K562 (cell line): ENCODE data around the gene CDK4. TPM values are rescaled to one million over a fixed set of nuclear protein-coding genes. Genes with fewer than 3 reads are reported as not detected.

Experiments used
- ATF7 ChIP-seq: fragments of 450-650 bp; IDR thresholded peaks from 2 replicates; pipeline ENCODE4 v1.7.1; 2014; ENCODE audit warnings: mild to moderate bottlenecking, moderate library complexity
- FOSL1 ChIP-seq: fragments of 200-800 bp; sonication (Bioruptor generic); conservative IDR thresholded peaks from 2 replicates; pipeline ENCODE4 v1.6.1; 2016; ENCODE audit warnings: missing genetic modification characterization, missing compliant biosample characterization
- GABPA ChIP-seq: fragments of 200-800 bp; sonication (Bioruptor generic); conservative IDR thresholded peaks from 2 replicates; pipeline ENCODE4 v1.6.1; 2016; ENCODE audit warnings: low read depth, missing genetic modification characterization, missing compliant biosample characterization
- ILK ChIP-seq: fragments of 450-650 bp; IDR thresholded peaks from 2 replicates; pipeline ENCODE4 v1.6.1; 2016; ENCODE audit warnings: missing genetic modification characterization, low read depth, mild to moderate bottlenecking, missing compliant biosample characterization, moderate library complexity, borderline replicate concordance
- KAT7 ChIP-seq: sonication (generic); formaldehyde crosslinking; IDR thresholded peaks from 2 replicates; pipeline ENCODE4 v1.8.0; 2022; ENCODE audit warnings: missing genetic modification reagents, mild to moderate bottlenecking, borderline replicate concordance
- KDM5B ChIP-seq: fragments of 200-600 bp; sonication (generic); IDR thresholded peaks from 2 replicates; pipeline ENCODE4 v1.6.1; 2012; ENCODE audit warnings: low read depth, mild to moderate bottlenecking, moderate library complexity, low read length, control low read depth, inconsistent platforms; ENCODE audit not compliant: insufficient replicate concordance
- KLF6 ChIP-seq: fragments of 250-450 bp; sonication (Bioruptor Pico); IDR thresholded peaks from 2 replicates; pipeline ENCODE4 v1.4.0; 2020; ENCODE audit warnings: mild to moderate bottlenecking, moderate library complexity, borderline replicate concordance
- NKRF ChIP-seq: fragments of 450-650 bp; IDR thresholded peaks from 2 replicates; pipeline ENCODE4 v1.6.1; 2016; ENCODE audit warnings: borderline replicate concordance
- RCOR1 ChIP-seq, 2 experiments: IDR thresholded peaks; 2 replicates each; pipeline ENCODE4 v1.6.1; 2012; ENCODE audit warnings: low read depth in 2 of 2, low read length in 2 of 2, borderline replicate concordance in 1 of 2, improper control_type of control experiment in 1 of 2
- REST ChIP-seq, 2 experiments: fragments of 450-650 bp; formaldehyde crosslinking in 1 of 2; IDR thresholded peaks; 2 replicates each; pipeline versions ENCODE4 v1.4.0 to v1.6.1; 2014 to 2020; ENCODE audit warnings: mild to moderate bottlenecking in 2 of 2, borderline replicate concordance in 1 of 2, low read depth in 1 of 2
- ZNF121 ChIP-seq: sonication (generic); formaldehyde crosslinking; conservative IDR thresholded peaks from 2 replicates; pipeline ENCODE4 v1.8.0; 2022; ENCODE audit warnings: missing genetic modification reagents
- ZNF780A ChIP-seq: fragments of 250-450 bp; sonication (Bioruptor Pico); IDR thresholded peaks from 2 replicates; pipeline ENCODE4 v1.5.0; 2021; ENCODE audit warnings: mild to moderate bottlenecking
- polyA plus RNA-seq, 8 experiments: library from polyadenylated mRNA; depleted of rRNA in 4 of 8; stranded (reverse) in 5 of 8; unstranded in 3 of 8; fragments of >200 nt; fragmentation: Nextera tagmentation in 2 of 8; fragmentation: Illumina TruSeq in 1 of 8; extraction: Ambion mirVana in 2 of 8; extraction: Trizol in 1 of 8; gene quantifications; 2 replicates each; pipeline versions ENCODE4 v1.2.1 to v1.2.3, GENCODE V29; 2011 to 2014; ENCODE audit warnings: inconsistent platforms in 1 of 8, missing spikeins in 1 of 8
- total RNA-seq, 7 experiments: library from RNA; depleted of rRNA in 6 of 7; stranded (reverse); fragments of >200 nt in 6 of 7; fragmentation: Illumina TruSeq in 2 of 7; extraction: Trizol in 2 of 7; gene quantifications; 2 replicates each; pipeline versions ENCODE4 v1.2.1 to v1.2.3, GENCODE V29; 2011 to 2021; ENCODE audit warnings: low replicate concordance in 1 of 7
- TF ChIP-seq, protein P1 (sequence below): fragments of 250-450 bp; sonication (Bioruptor Pico); IDR thresholded peaks from 2 replicates; pipeline ENCODE4 v1.8.0; 2021; ENCODE audit warnings: moderate library complexity, mild to moderate bottlenecking, inconsistent platforms

CDK4 gene
- total and polyA plus RNA-seq, 9 of the 15 experiments (the other 6 are each of a cell fraction or from before 2014, with no cell fraction given), result 37.8 to 436 (median 238) TPM

- TF ChIP-seq NKRF (peak; percentile 71; the same call in 1 of the 2 replicates), KAT7 (peak; percentile 72; the same call in 1 of the 2 replicates), ZNF780A (CRISPR knock-in tag) (no peak; the same call in 1 of the 2 replicates), KDM5B (peak; percentile 53), ATF7 (peak; percentile 99), ILK (tag) (no peak), KLF6 (CRISPR knock-in tag) (no peak), RCOR1 (IDR thresholded peaks at IDR 0.05; ENCODE audit: borderline replicate concordance in 1 of 2, low read depth in 2 of 2, low read length in 2 of 2) (no peak), REST (IDR thresholded peaks at IDR 0.05; ENCODE audit: borderline replicate concordance) (no peak), REST (CRISPR knock-in tag; IDR thresholded peaks at IDR 0.05; ENCODE audit: low read depth) (no peak), GABPA (peak; percentile 91), FOSL1 (tag) (peak; percentile 58; the same call in 1 of the 2 replicates), ZNF121 (CRISPR knock-in tag) (no peak)
- TF ChIP-seq, protein P1, sequence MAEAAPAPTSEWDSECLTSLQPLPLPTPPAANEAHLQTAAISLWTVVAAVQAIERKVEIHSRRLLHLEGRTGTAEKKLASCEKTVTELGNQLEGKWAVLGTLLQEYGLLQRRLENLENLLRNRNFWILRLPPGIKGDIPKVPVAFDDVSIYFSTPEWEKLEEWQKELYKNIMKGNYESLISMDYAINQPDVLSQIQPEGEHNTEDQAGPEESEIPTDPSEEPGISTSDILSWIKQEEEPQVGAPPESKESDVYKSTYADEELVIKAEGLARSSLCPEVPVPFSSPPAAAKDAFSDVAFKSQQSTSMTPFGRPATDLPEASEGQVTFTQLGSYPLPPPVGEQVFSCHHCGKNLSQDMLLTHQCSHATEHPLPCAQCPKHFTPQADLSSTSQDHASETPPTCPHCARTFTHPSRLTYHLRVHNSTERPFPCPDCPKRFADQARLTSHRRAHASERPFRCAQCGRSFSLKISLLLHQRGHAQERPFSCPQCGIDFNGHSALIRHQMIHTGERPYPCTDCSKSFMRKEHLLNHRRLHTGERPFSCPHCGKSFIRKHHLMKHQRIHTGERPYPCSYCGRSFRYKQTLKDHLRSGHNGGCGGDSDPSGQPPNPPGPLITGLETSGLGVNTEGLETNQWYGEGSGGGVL, result no peak
These were observed 7.2 kb downstream of the CDK4 start, which contains the start of gene TSPAN31 (continued) for GRCh38 chr12:57744777-57745484.
